Amygdala (tissue), 56 donors: ENCODE data around the gene IFNA7.
"Not testable (repeated sequence)": the region's sequence is repeated elsewhere in the genome, so short reads cannot be mapped to it uniquely, and the experiment has no call there.

Experiments
- DNase-seq, 56 donors: peaks; one replicate each; lab custom pipeline; 2025; lab: John Stamatoyannopoulos, UW

IFNA7 gene

DNA sequence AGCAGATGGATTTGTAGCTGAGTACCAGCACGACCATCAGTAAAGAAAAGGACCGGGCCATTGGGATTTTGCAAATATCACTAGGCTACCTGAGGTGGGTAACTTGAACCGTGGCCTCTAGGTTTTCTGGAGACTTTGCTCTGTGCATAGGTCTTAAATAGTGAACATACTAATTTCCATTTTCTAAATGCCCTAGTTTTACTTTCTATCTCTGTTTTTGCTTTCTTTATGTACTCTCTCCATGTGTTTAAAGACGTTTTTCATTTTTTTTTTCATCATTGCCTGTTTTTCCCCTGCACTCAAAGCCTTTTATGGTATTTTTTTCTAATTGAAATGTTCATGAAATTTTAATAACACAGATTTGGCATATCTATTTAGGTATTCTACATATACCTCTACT lies at the start of gene IFNA7:
IFNA7 (minus strand) TSS at position 101 of the 400 bp plus-strand sequence; CDS start at position 61, 40 bp downstream.
- not testable (repeated sequence) for DNase-seq

DNA sequence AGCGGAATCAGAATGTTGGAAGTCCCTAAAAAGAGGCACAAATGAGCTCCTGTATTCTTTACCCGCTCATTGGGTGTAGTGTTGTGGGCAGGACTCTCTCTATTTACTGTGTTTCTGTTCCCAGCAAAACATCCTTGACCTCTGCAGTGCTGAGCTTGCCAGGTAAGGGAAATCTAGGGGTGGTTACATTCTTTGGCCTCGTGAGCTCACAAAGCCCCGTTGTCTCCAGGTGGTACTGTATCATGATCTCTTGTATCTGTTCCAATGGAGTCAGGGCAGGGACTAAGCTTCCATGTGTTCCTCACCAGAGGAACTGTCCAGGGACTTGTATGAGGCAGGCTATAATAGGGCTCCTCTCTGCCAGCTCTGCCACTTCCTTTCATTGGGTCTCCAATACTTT lies 49.6 kb upstream of the IFNA7 start:
- DNase-seq, result no peak

DNA sequence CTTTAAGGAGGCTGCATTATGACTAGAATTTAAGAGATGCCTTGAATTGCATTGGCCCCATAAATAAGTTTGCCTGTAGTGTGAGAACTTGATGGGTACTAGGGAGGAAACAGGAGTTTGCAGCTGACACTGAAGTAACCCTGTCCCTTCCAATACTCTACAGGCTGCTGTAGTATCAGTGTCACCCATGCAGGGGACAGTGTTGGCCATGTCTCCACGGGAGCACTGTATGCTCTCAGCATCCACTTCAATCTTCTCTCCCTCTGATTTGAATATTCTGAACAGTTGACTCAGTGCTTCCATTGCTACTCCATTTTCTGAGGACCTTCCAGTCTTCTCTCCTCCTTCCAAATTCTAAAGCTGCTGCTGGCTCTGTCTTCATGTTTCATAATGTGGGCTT lies 49.2 kb upstream of the IFNA7 start:
- DNase-seq, result no peak

DNA sequence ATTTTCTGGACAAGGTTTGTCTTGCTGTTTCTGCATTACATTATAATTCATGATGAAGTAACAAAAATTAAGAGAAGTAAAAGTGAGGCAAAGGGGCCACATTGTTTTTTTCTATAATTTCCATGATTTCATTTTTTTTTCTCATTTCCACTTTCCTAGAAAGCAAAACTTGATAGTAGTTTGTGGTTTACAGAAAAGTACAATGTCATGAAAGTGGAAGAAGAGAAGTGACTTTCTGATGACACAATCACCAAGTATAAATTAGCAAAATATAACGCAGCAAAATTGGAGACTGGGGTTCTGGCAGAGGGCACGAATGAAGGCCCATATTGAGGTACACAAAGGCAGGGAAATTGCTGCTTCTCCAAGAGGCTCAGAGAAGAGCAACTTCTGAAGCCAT lies 42.8 kb upstream of the IFNA7 start:
- DNase-seq, result no peak

DNA sequence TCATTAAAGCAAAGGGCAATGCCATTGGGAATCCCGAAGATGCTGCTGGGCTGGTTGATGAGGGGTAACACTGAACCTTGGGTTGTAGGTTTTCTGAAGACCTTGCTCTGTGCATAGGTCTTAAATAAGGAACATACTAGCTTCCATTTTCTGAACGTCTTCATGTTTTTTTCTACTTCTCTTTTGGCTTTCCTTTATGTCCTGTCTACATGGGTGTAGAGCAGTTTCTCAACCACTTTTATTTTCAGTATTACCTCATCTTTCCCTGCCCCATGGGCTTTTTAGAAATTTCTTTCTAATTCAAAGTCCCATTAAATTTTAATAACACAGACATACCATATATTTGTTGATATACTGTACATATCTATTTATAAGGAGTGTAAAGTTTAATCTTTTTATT lies 37.9 kb upstream of the IFNA7 start, which contains the start of gene IFNA14:
IFNA14 (minus strand) TSS at position 95 of the 400 bp plus-strand sequence; CDS start at position 25, 70 bp downstream.
- no peak for DNase-seq

DNA sequence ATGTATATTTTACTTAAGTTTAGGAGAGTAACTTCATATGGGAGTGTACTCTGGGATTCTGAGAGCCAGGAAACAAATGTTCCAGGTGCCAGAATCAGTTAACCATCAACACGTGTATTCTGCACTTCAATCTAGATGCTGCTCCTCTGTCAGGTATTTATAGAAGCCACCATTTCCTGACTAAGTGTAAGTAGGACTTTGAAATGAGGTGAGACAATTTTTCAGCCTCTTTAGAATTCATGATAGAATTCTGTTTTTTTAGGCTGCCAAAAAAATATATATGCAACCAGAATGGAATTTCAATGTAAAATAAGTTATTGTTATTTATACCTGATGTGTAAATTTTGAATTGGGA lies 34.3 kb upstream of the IFNA7 start:
- not testable (repeated sequence) for DNase-seq

DNA sequence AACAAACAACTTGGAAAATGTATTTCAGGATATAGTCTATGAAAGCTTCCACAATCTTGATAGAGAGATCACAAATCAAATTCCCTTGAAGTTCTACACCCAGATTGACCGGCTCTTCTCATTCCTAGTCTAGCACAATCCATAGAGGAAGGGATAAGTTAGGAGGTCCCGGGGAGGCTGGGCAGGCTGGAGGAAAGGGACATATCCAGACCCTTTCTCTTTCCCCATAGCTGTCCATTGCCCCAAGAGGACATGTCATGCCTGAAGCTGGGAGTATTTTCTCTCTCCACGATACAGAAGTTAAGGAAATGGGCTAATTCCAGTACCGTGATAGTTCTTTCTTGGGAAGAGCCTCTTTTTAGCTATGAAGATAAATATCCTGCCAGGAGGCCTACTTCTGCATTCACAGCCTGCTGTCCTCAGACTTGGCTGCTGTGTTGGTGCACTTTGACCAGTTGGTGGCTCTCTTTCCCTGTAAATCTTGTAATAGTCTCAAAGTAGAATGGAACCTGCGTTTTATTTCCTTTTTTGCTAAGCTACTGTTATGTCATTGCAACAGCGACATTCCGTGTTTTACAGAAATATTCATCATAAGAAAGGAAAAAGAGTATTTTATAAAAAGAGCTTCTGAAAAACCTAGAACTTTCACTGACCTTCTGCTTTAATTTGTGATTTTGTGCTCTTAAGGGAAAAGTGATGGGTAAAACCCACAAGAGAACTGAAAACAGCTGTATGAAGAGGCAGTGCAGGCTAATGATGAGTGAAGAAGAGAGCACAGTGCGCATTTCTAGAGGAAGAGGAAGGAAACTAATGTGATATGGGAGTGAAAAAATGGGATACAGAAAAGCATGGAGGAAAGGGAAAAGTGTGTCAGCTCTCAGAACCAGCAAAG lies 33.7 kb upstream of the IFNA7 start:
- DNase-seq, result peak in 6 of 56 donors; percentile 5 to 50 (median 15)

DNA sequence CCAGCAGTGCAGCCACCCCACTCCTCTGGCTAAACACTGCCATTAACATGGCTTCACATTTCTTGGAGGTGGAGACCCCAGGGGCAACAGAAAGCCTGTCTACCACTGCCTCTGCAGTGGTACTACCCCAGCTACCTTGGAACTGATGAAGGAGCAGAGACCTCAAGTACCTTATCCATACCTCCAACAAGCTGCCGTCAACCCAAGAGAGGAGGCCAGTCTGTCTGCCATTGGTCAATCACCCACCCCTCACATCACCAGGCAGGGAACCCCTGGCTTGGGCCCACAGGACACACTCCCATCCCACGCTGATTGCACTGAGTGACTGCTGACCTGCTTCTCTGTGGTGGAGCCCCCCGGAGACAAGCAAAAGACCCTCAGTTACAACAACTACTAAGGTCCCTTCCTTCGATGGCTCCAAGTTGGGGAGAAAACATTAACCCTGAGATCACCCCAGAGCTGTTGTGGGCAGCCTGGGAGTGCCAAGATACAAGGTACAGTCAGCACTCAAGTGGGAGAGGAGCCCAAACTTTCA lies 32.2 kb upstream of the IFNA7 start:
- no peak for DNase-seq

DNA sequence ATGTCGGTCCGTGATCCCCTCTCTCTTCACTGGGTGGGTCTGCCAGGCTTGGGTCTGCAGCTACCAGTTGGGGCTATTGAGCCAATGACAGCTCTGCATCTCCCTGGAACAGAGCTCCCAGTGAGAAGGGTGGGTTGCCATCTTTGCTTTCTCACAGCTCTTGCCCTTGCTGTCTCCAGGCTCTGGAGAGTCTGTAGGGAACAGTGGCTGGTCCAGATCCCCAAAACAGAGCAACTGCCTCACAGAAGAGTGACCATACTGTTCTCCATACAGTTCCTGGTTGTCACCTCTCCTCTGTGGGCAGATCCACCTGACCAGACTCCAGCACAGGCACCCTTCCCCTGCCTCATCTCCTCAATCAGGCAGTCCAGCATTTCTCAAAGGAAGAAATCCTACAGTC lies 31.3 kb upstream of the IFNA7 start:
- DNase-seq, result no peak

DNA sequence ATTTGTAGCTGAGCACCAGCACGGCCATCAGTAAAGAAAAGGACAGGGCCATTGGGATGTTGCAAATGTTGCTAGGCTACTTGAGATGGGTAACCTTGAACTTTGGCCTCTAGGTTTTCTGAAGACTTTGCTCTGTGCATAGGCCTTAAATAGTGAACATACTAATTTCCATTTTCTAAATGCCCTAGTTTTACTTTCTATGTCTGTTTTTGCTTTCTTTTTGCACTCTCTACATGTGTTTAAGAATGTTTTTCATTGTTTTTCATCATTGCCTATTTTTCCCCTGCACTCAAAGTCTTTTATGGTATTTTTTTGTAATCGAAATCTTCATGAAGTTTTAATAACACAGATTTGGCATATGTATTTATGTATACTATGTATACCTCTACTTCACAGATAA lies 26.1 kb upstream of the IFNA7 start, which contains the start of gene IFNA17:
IFNA17 (minus strand) TSS at position 101 of the 400 bp plus-strand sequence; CDS start at position 52, 49 bp downstream.
- DNase-seq, result no peak

DNA sequence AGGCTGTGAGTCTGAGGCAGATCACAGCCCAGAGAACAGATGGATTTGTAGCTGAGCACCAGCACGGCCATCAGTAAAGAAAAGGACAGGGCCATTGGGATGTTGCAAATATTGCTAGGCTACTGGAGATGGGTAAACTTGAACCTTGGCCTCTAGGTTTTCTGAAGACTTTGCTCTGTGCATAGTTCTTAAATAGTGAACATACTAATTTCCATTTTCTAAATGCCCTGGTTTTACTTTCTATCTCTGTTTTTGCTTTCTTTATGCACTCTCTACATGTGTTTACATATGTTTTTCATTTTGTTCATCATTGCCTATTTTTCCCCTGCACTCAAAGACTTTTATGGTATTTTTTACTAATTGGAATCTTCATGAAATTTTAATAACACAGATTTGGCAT lies 15.2 kb upstream of the IFNA7 start, which contains the start of gene IFNA16:
IFNA16 (minus strand) TSS at position 101 of the 400 bp plus-strand sequence; CDS start at position 95, 6 bp downstream.
- DNase-seq, result not testable (repeated sequence)

DNA sequence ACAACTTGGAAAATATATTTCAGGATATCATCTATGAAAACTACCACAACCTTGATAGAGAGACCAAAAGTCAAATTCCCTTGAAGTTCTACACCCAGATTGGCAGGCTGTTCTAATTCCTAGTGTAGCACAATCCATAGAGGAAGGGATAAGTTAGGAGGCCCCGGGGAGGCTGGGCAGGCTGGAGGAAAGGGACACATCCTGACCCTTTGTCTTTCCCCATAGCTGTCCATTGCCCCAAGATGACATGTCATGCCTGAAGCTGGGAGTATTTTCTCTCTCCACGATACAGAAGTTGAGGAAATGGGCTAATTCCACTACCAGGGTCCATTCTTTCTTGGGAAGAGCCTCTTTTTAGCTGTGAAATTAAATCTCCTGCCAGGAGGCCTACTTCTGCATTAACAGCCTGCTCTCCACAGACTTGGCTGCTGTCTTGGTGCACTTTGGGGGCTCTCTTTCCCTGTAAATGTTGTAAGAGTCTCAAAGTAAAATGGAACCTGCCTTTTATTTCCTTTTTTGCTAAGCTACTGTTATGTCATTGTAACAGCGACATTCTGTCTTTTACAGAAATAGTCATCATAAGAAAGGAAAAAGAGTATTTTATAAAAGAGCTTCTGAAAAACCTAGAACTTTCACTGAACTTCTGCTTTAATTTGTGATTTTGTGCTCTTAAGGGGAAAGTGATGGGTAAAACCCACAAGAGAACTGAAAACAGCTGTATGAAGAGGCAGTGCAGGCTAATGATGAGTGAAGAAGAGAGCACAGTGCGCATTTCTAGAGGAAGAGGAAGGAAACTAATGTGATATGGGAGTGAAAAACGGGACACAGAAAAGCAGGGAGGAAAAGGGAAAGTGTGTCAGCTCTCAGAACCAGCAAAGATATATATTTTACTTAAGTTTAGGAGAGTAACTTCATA lies 11.7 kb upstream of the IFNA7 start:
- DNase-seq, result not testable (repeated sequence)

DNA sequence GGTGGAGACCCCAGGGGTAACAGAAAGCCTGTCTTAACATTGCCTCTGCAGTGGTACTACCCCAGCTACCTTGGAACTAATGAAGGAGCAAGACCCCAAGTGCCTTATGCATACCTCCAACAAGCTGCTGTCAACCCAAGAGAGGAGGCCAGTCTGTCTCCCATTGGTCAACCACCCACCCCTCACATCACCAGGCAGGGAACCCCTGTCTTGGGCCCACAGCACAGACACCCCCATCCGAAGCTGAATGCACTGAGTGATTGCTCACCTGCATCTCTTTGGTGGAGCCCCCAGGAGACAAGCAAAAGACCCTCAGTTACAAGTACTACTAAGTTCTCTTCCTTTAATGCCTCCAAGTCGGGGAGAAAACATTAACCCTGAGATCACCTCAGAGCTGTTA lies 10.2 kb upstream of the IFNA7 start:
- not testable (repeated sequence) for DNase-seq

DNA sequence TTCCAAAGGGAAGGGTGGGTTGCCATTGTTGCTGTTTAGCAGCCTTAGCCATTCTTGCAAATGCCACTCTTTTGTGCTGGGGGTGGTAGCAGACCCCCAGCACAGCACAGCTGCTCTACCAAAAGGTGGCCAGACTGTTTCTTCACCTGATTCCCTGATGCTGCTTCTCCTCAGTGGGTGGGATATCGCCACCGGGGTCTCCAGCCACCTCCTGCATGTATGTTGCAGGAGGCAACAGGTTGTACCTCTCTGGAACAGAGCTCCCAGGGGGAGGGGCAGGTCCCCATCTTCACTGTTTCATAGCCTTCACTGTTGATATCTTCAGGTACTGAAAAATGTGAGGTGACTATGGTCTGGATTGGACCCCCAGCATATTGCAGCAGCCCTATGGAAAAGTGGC lies 8.8 kb upstream of the IFNA7 start:
- not testable (repeated sequence) for DNase-seq

DNA sequence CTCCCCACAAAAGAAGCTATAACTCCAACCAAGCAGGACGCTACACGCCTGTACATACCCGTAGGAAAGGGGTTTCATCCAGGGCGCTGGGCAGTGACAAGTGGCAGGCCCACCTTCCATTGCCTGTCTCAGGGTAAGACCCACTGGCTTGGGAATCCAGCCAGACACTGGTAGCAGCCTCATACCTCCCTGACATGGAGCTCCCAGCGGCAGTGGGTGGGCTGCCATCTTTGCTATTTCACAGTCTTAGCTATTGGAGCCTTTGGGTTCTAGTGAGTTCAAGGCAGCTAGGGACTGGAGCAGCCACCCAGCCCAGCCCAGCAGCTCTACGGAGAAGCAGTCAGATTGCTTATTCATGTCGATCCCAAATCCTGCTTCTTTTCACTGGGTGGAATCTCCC lies 8.3 kb upstream of the IFNA7 start:
- no peak for DNase-seq

DNA sequence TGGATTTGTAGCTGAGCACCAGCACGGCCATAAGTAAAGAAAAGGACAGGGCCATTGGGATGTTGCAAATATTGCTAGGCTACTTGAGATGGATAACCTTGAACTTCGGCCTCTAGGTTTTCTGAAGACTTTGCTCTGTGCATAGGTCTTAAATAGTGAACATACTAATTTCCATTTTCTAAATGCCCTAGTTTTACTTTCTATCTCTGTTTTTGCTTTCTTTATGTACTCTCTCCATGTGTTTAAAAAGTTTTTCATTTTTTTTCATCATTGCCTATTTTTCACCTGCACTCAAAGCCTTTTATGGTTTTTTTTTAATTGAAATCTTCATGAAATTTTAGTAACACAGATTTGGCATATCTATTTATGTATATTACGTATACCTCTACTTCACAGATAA lies 5.0 kb upstream of the IFNA7 start, which contains the start of gene IFNA10:
IFNA10 (minus strand) TSS at position 101 of the 400 bp plus-strand sequence; CDS start at position 55, 46 bp downstream.
- DNase-seq, result not testable (repeated sequence)

DNA sequence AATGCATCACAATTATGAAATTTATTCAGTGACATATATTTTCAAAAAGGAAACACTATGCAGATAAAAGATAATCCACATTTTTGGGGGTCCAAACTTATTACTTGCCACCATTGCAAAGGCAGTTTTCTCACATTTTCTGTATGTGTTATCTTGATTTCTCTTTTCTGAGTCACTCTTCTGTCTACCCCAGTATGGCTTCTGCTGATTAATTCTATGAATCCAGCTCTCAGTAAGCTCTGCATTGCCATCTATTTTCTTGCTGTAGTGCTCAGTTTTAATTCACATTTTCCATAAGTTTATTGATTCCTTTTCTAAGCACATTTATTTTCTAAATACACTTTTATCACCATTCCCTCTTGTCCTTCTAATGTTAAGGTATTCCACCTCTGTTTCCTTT lies 3.2 kb upstream of the IFNA7 start:
- no peak for DNase-seq

DNA sequence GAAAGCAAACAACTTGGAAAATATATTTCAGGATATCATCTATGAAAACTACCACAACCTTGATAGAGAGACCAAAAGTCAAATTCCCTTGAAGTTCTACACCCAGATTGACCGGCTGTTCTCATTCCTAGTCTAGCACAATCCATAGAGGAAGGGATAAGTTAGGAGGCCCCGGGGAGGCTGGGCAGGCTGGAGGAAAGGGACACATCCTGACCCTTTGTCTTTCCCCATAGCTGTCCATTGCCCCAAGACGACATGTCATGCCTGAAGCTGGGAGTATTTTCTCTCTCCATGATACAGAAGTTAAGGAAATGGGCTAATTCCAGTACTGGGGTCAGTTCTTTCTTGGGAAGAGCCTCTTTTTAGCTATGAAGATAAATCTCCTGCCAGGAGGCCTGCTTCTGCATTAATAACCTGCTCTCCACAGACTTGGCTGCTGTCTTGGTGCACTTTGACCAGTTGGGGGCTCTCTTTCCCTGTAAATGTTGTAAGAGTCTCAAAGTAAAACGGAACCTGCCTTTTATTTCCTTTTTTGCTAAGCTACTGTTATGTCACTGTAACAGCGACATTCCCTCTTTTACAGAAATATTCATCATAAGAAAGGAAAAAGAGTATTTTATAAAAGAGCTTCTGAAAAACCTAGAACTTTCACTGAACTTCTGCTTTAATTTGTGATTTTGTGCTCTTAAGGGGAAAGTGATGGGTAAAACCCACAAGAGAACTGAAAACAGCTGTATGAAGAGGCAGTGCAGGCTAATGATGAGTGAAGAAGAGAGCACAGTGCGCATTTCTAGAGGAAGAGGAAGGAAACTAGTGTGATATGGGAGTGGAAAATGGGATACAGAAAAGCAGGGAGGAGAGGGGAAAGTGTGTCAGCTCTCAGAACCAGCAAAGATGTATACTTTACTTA lies 6.9 kb downstream of the IFNA7 start:
- peak in 7 of 56 donors; percentile 3 to 59 (median 9) for DNase-seq

DNA sequence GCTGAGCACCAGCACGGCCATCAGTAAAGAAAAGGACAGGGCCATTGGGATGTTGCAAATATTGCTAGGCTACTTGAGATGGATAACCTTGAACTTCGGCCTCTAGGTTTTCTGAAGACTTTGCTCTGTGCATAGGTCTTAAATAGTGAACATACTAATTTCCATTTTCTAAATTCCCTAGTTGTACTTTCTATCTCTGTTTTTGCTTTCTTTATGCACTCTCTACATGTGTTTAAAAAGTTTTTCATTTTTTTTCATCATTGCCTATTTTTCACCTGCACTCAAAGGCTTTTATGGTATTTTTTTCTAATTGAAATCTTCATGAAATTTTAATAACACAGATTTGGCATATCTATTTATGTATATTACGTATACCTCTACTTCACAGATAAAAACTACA lies 14.5 kb downstream of the IFNA7 start, which contains the start of gene IFNA4:
IFNA4 (minus strand) TSS at position 101 of the 400 bp plus-strand sequence; CDS start at position 45, 56 bp downstream.
- DNase-seq, result not testable (repeated sequence)
